ENCODE measurements around the gene A4GNT.
"Not testable (repeated sequence)": the region's sequence is repeated elsewhere in the genome, so short reads cannot be mapped to it uniquely, and the experiment has no call there.

The A4GNT gene

GRCh38 chr3:138105598-138105997 lies 26.6 kb downstream of the A4GNT start:
- DNase-seq (ENCODE audit: low spot score in 2 of 2) = no peak
- in situ Hi-C loops (cut with MboI; ENCODE audit: low sequenced_read_pairs) = no loop called here
- H3K4me1 ChIP-seq = no peaks in the 10 kb centered on the region
- H3K27me3 ChIP-seq (ENCODE audit: low read depth) = no peaks in the 10 kb centered on the region
- no peak overlapping the region for H3K4me3 ChIP-seq
- peaks cover 25% of the 10 kb centered on the region for H3K36me3 ChIP-seq (replicated peaks)
- no peaks in the 10 kb centered on the region for H3K9me3 ChIP-seq

- no peak overlapping the region for H3K4me3 ChIP-seq
- in situ Hi-C loops (cut with MboI; ENCODE audit: low sequenced_read_pairs) = no loop called here
- H3K36me3 ChIP-seq (replicated peaks) = peaks cover 18% of the 10 kb centered on the region
- peaks cover 4% of the 10 kb centered on the region; the same call in 1 of the 2 replicates for H3K4me1 ChIP-seq
- no peak for DNase-seq (ENCODE audit: low spot score in 2 of 2)
- no peaks in the 10 kb centered on the region for H3K9me3 ChIP-seq
- no peaks in the 10 kb centered on the region for H3K27me3 ChIP-seq (ENCODE audit: low read depth)
These were observed 28.7 kb downstream of the A4GNT start for GRCh38 chr3:138103466-138103865.

GRCh38 chr3:138101351-138101940 lies 30.7 kb downstream of the A4GNT start:
- H3K36me3 ChIP-seq (replicated peaks) = peaks cover 23% of the 10 kb centered on the region
- H3K9me3 ChIP-seq; H3K4me3 ChIP-seq; DNase-seq (ENCODE audit: low spot score in 2 of 2); H3K27me3 ChIP-seq (ENCODE audit: low read depth); H3K4me1 ChIP-seq; in situ Hi-C loops (cut with MboI; ENCODE audit: low sequenced_read_pairs): not testable (repeated sequence)

GRCh38 chr3:138099417-138099816 lies 32.8 kb downstream of the A4GNT start:
- H3K9me3 ChIP-seq = no peaks in the 10 kb centered on the region
- peaks cover 4% of the 10 kb centered on the region; the same call in 1 of the 2 replicates for H3K4me1 ChIP-seq
- in situ Hi-C loops (cut with MboI; ENCODE audit: low sequenced_read_pairs) = no loop called here
- H3K27me3 ChIP-seq (ENCODE audit: low read depth) = no peaks in the 10 kb centered on the region
- no peak for DNase-seq (ENCODE audit: low spot score in 2 of 2)
- no peak overlapping the region for H3K4me3 ChIP-seq
- H3K36me3 ChIP-seq (replicated peaks) = peaks cover 31% of the 10 kb centered on the region

GRCh38 chr3:138097192-138098172 lies 34.7 kb downstream of the A4GNT start:
- Histone ChIP-seq H3K27me3 (ENCODE audit: low read depth) (no peaks in the 10 kb centered on the region), H3K36me3 (replicated peaks) (peaks cover 38% of the 10 kb centered on the region), H3K9me3 (no peaks in the 10 kb centered on the region), H3K4me3 (no peak overlapping the region), H3K4me1 (peaks cover 4% of the 10 kb centered on the region; the same call in 1 of the 2 replicates)
- in situ Hi-C loops (cut with MboI; ENCODE audit: low sequenced_read_pairs) = no loop called here
- DNase-seq (ENCODE audit: low spot score in 2 of 2) = peak in 1 of 2 experiments; percentile 49

- H3K4me3 ChIP-seq = no peak overlapping the region
- H3K36me3 ChIP-seq (replicated peaks) = peaks cover 42% of the 10 kb centered on the region
- DNase-seq (ENCODE audit: low spot score in 2 of 2) = no peak
- no peaks in the 10 kb centered on the region for H3K27me3 ChIP-seq (ENCODE audit: low read depth)
- in situ Hi-C loops (cut with MboI; ENCODE audit: low sequenced_read_pairs) = no loop called here
- H3K4me1 ChIP-seq = no peaks in the 10 kb centered on the region
- H3K9me3 ChIP-seq = no peaks in the 10 kb centered on the region
These were observed 38.5 kb downstream of the A4GNT start for GRCh38 chr3:138093721-138094120.

- Histone ChIP-seq H3K27me3 (ENCODE audit: low read depth) (no peaks in the 10 kb centered on the region), H3K36me3 (replicated peaks) (peaks cover 53% of the 10 kb centered on the region), H3K4me3 (no peak overlapping the region), H3K4me1 (no peaks in the 10 kb centered on the region), H3K9me3 (no peaks in the 10 kb centered on the region)
- no peak for DNase-seq (ENCODE audit: low spot score in 2 of 2)
- in situ Hi-C loops (cut with MboI; ENCODE audit: low sequenced_read_pairs) = no loop called here
These were observed 40.2 kb downstream of the A4GNT start for GRCh38 chr3:138092023-138092422.

GRCh38 chr3:138089091-138089490 lies 43.1 kb downstream of the A4GNT start:
- Histone ChIP-seq H3K27me3 (ENCODE audit: low read depth) (no peaks in the 10 kb centered on the region), H3K4me3 (no peak overlapping the region), H3K9me3 (no peaks in the 10 kb centered on the region), H3K4me1 (no peaks in the 10 kb centered on the region), H3K36me3 (replicated peaks) (peaks cover 59% of the 10 kb centered on the region)
- no peak for DNase-seq (ENCODE audit: low spot score in 2 of 2)
- in situ Hi-C loops (cut with MboI; ENCODE audit: low sequenced_read_pairs) = no loop called here

- in situ Hi-C loops (cut with MboI; ENCODE audit: low sequenced_read_pairs); H3K27me3 ChIP-seq (ENCODE audit: low read depth); H3K4me3 ChIP-seq; H3K9me3 ChIP-seq; DNase-seq (ENCODE audit: low spot score in 2 of 2); H3K4me1 ChIP-seq: not testable (repeated sequence)
- H3K36me3 ChIP-seq (replicated peaks) = peaks cover 58% of the 10 kb centered on the region
These were observed 46.4 kb downstream of the A4GNT start for GRCh38 chr3:138085745-138086144.

- in situ Hi-C loops (cut with MboI; ENCODE audit: low sequenced_read_pairs) = no loop called here
- H3K4me1 ChIP-seq = no peaks in the 10 kb centered on the region
- no peaks in the 10 kb centered on the region for H3K9me3 ChIP-seq
- DNase-seq (ENCODE audit: low spot score in 2 of 2) = no peak
- H3K36me3 ChIP-seq (replicated peaks) = peaks cover 68% of the 10 kb centered on the region
- no peak overlapping the region for H3K4me3 ChIP-seq
- H3K27me3 ChIP-seq (ENCODE audit: low read depth) = no peaks in the 10 kb centered on the region
These were observed 48.0 kb downstream of the A4GNT start for GRCh38 chr3:138084196-138084595.

- DNase-seq (ENCODE audit: low spot score in 2 of 2) = no peak
- Histone ChIP-seq H3K27me3 (ENCODE audit: low read depth) (no peaks in the 10 kb centered on the region), H3K9me3 (no peaks in the 10 kb centered on the region), H3K4me1 (no peaks in the 10 kb centered on the region), H3K36me3 (replicated peaks) (peaks cover 72% of the 10 kb centered on the region), H3K4me3 (no peak overlapping the region)
- in situ Hi-C loops (cut with MboI; ENCODE audit: low sequenced_read_pairs) = no loop called here
These were observed 49.2 kb downstream of the A4GNT start for GRCh38 chr3:138082992-138083386.

- peaks cover 66% of the 10 kb centered on the region for H3K36me3 ChIP-seq (replicated peaks)
- H3K4me3 ChIP-seq = no peak overlapping the region
- in situ Hi-C loops (cut with MboI; ENCODE audit: low sequenced_read_pairs) = no loop called here
- no peaks in the 10 kb centered on the region for H3K4me1 ChIP-seq
- DNase-seq (ENCODE audit: low spot score in 2 of 2) = no peak
- H3K27me3 ChIP-seq (ENCODE audit: low read depth) = no peaks in the 10 kb centered on the region
- H3K9me3 ChIP-seq = no peaks in the 10 kb centered on the region
These were observed 49.9 kb downstream of the A4GNT start for GRCh38 chr3:138082085-138082991.

- no peaks in the 10 kb centered on the region for H3K27me3 ChIP-seq (ENCODE audit: low read depth)
- no peak overlapping the region for H3K4me3 ChIP-seq
- no peak for DNase-seq (ENCODE audit: low spot score in 2 of 2)
- in situ Hi-C loops (cut with MboI; ENCODE audit: low sequenced_read_pairs) = no loop called here
- no peaks in the 10 kb centered on the region for H3K9me3 ChIP-seq
- no peaks in the 10 kb centered on the region for H3K4me1 ChIP-seq
- H3K36me3 ChIP-seq (replicated peaks) = peaks cover 61% of the 10 kb centered on the region
These were observed 50.7 kb downstream of the A4GNT start for GRCh38 chr3:138081371-138082084.

All from HAP-1 (cell line).